ENCODE measurements around the gene PSMA7. TPM values are rescaled to one million over a fixed set of nuclear protein-coding genes. Genes with fewer than 3 reads are reported as not detected.
"Not testable (repeated sequence)": the region's sequence is repeated elsewhere in the genome, so short reads cannot be mapped to it uniquely, and the experiment has no call there.

PSMA7 gene
- total RNA-seq, 1 experiment from 2014 or later = 774 TPM

DNA sequence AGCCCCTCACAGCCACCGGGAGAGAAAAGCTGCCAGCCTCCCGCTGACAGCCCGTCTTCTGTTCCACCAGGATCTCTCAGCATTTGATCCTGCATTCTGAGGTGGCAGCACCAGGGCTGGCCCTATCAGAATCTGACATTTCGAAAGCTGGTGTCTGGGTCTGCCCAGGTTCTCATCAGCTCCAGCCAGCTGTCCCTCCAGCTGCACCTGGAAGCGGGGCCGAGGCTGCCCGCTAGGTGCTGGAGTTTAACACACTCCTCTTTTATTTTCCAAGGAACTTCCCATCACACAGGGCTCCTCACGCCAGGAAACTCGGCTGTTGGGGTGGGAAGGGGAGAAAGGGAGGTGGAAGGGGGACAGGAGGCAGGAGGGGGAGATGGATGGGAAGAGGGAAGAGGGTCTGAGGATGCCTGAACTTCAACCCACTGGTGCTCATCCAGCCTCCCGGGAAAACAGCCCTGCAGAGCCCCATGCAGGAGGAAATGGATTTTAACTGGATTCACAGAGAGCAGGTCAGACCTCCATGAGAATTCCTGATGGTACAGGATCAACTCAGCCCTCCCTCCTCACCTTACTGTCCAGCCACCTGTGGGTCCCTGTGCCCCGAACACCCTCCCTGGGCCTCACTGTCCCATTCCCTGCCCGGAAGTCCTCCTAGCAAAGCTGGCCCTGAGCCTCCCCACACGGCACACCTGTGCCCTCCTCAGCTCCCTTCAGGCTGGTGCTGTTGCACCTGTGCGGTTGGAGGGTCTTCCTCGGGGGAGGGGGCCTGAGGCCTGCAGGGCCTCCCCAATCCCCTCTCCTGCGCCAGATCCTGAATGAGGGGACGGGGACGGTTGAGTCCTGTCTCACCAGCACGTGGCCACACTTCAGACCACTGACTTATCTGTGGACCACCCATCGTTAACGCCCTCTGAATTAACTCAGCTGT, 24.8 kb downstream of the PSMA7 start:
- Histone ChIP-seq H3K36me3 (no peaks in the 10 kb centered on the region), H3K4me3 (no peak overlapping the region), H3K4me1 (peaks cover 1% of the 10 kb centered on the region; the same call in 1 of the 2 replicates), H3K27ac (no peak overlapping the region), H3K9me3 (replicated peaks) (0 out of 2 replicates have a peak, but pooled peaks cover 2% of the 10 kb centered on the region), H3K27me3 (no peaks in the 10 kb centered on the region; the same call in 1 of the 2 replicates)
- no peak for DNase-seq

DNA sequence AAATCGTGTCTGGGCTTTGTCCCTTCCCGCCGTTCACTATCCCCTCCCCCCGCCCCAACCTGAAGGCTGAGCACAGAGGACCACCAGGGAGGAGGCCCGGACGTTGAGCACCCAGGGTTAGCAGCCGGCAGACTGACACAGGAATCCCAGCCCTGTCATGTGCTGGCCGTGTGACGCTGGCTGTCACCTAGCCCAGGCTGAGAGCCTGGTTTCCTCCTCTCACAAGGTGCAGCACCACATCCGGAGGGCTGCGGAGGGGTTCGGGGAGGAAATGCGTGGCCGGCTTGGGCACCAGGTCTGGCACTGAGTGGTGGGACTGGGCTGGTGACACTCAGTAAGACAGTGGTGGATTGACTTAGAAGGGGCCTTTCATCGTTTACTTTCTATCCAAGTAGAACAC, 25.5 kb downstream of the PSMA7 start:
- peaks cover 2% of the 10 kb centered on the region; the same call in 1 of the 2 replicates for H3K9me3 ChIP-seq (replicated peaks)
- no peak overlapping the region for H3K4me3 ChIP-seq
- no peak for DNase-seq
- H3K27me3 ChIP-seq = no peaks in the 10 kb centered on the region; the same call in 1 of the 2 replicates
- H3K27ac ChIP-seq = no peak overlapping the region
- no peaks in the 10 kb centered on the region for H3K36me3 ChIP-seq
- no peaks in the 10 kb centered on the region for H3K4me1 ChIP-seq

DNA sequence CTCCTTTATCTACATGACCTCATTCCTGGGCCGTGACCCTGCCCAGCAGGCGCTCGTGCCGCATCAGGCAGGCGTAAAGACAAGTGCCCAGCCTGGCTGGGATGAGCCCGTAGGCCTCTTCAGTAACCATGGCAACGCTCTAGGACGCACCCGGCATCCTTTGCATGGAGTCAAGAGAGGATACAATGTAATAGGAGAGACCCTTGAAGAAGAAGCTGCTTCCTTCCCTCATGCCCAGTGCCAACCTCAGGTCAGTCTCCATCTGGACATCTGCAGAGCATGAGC, 25.9 kb downstream of the PSMA7 start:
- H3K4me1 ChIP-seq = no peaks in the 10 kb centered on the region
- no peak overlapping the region for H3K27ac ChIP-seq
- H3K4me3 ChIP-seq = no peak overlapping the region
- H3K36me3 ChIP-seq = no peaks in the 10 kb centered on the region
- H3K27me3 ChIP-seq = no peaks in the 10 kb centered on the region; the same call in 1 of the 2 replicates
- no peak for DNase-seq
- H3K9me3 ChIP-seq (replicated peaks) = peaks cover 5% of the 10 kb centered on the region; the same call in 1 of the 2 replicates

DNA sequence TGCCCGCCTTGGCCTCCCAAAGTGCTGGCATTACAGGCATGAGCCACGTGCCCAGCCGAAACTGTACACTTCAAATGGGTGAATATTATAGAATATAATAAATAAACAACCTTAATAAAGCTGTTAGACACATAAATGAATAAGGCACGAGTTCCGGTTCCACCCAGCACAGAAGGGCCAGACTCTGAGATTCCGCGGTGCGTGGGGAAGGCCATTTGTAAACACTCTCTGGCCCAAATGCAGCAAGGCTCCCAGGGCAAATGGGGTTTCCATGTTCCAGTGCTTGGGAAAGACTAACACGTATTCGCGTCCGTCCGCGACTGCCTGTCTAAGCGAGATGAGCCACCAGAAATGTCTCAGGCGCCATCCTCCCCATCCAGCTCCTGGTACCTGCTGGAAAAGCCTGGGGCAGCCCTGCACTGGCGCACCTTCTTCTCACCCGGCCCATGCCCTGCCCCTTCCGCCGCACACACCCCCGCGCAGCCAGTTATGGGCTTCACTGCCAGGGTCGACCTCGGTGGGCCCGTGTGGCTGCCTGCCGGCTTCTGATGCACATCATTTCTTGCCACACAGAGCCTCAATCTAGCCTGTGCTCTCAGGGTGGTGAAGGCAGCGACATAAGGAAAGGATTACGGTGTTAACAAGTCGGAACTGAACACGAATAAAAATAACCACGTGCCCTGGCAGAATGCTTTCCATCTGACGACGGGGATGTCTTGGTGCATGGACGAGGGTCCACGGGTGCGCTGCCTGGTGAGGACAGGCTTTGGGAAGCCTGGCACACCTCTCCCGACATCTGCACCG, 26.4 kb downstream of the PSMA7 start:
- H3K27me3 ChIP-seq = no peaks in the 10 kb centered on the region; the same call in 1 of the 2 replicates
- no peak for DNase-seq
- H3K9me3 ChIP-seq (replicated peaks) = peaks cover 7% of the 10 kb centered on the region; the same call in 1 of the 2 replicates

DNA sequence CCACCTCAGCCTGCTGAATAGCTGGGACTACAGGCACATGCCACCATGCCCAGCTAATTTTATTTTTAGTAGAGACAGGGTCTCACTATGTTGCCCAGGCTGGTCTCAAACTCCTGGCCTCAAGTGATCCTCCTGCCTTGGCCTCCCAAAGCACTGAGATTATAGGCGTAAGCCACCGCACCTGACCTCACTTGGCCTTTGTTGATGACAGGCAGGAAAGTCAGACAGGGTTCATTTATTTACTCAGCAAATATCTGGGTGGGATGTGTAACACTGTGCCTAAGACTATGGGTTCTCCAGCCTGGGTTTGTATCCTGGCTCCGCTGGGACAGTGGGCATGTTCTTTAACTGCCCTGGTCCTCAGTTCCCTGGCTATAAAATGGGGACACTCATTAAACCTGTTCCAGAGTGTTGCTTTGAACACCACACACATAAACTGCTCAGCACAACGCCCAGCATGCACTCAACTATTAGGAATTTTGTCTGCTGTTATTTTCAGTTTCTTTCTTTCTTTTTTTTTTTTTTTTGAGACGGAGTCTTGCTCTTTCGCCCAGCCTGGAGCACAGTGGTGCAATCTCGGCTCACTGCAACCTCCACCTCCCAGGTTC, 27.3 kb downstream of the PSMA7 start:
- peaks cover 12% of the 10 kb centered on the region for H3K9me3 ChIP-seq (replicated peaks)
- not testable (repeated sequence) for H3K4me1 ChIP-seq, DNase-seq, H3K36me3 ChIP-seq, H3K27me3 ChIP-seq, H3K27ac ChIP-seq, H3K4me3 ChIP-seq

More for the DNA sequence above, 26.4 kb downstream of the PSMA7 start:
- H3K27ac ChIP-seq = no peak overlapping the region
- H3K4me3 ChIP-seq = no peak overlapping the region
- H3K4me1 ChIP-seq = no peaks in the 10 kb centered on the region
- H3K36me3 ChIP-seq = no peaks in the 10 kb centered on the region

DNA sequence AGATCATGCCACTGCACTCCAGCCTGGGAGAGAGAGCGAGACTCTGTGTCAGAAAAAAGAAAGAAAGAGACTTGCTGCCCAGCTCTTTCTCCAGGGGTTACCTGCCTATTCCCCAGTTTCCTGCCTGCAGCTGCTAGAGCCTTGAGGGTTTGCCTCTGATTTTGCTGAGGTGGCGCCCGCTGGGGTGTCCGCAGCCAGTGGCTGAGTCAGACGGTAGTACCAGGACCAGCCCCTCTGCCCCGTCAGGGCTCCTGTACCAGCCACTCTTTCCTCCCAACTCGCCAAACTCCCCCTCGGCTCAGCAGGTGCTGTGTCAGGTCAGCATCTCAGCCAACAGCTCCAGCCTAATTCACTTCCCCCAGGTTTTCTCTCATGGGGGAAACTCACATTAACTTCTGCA, 28.3 kb downstream of the PSMA7 start:
- no peaks in the 10 kb centered on the region; the same call in 1 of the 2 replicates for H3K27me3 ChIP-seq
- no peak overlapping the region for H3K27ac ChIP-seq
- no peak overlapping the region for H3K4me3 ChIP-seq
- H3K36me3 ChIP-seq = no peaks in the 10 kb centered on the region
- H3K4me1 ChIP-seq = no peaks in the 10 kb centered on the region
- H3K9me3 ChIP-seq (replicated peaks) = peaks cover 18% of the 10 kb centered on the region
- no peak for DNase-seq

DNA sequence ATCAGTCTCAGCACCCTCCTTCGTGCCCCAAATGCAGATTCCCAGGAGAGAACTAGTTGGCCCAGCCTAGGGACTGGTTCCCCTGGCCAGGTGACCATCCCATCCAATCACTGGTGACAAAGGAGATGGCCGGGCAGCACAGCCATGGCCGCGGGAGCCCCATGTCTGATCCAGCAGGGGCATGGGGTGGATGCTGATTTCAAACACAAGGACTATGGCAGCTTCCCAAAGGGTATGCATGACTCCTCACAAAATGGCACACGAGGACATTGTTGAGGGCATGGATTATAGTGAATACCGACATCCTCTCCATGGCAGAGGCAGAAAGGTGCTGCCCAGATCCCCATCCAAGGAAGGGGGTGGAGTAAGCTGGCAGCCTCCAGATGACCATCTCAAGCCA, 30.8 kb downstream of the PSMA7 start:
- Histone ChIP-seq H3K27ac (no peak overlapping the region), H3K9me3 (replicated peaks) (peaks cover 34% of the 10 kb centered on the region), H3K4me3 (no peak overlapping the region), H3K36me3 (no peaks in the 10 kb centered on the region), H3K4me1 (no peaks in the 10 kb centered on the region), H3K27me3 (no peaks in the 10 kb centered on the region)
- no peak for DNase-seq

DNA sequence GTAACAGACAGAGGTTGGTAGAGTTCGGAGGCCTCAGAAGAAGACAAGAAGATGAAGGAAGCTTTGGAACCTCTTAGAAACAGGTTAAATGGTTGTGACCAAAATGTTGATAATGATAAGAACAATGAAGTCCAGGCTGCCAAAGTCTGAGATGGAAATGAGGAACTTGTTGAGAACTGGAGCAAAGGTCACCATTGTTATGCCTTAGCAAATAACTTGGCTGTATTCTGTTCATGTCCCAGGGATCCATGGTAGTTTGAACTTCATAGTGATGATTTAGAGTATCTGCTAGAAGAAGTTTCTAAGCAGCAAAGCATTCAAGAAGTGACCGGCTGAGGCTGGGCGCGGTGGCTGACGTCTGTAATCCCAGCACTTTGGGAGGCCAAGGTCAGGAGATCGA, 32.0 kb downstream of the PSMA7 start:
- Histone ChIP-seq H3K9me3 (replicated peaks) (peaks cover 35% of the 10 kb centered on the region), H3K27ac (no peak overlapping the region), H3K4me3 (no peak overlapping the region), H3K4me1 (no peaks in the 10 kb centered on the region), H3K36me3 (no peaks in the 10 kb centered on the region), H3K27me3 (no peaks in the 10 kb centered on the region)
- DNase-seq = no peak

DNA sequence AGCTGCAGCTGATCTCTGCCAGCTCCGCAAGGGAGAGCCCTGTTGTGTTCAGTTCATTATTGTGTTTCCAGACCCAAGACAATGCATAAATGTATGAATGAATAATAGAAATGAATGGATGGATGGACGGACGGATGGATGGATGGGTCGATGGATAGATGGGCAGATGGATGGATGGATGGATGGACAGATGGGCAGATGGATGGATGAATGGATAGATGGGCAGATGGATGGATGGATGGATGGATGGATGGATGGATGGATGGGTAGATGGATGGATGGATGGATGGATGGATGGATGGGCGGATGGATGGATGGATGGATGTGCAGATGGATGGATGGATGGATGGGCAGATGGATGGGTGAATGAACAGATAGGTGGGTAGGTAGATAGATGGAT, 37.6 kb downstream of the PSMA7 start:
- DNase-seq = no peak
- Histone ChIP-seq H3K36me3 (no peaks in the 10 kb centered on the region), H3K9me3 (replicated peaks) (peaks cover 28% of the 10 kb centered on the region)

DNA sequence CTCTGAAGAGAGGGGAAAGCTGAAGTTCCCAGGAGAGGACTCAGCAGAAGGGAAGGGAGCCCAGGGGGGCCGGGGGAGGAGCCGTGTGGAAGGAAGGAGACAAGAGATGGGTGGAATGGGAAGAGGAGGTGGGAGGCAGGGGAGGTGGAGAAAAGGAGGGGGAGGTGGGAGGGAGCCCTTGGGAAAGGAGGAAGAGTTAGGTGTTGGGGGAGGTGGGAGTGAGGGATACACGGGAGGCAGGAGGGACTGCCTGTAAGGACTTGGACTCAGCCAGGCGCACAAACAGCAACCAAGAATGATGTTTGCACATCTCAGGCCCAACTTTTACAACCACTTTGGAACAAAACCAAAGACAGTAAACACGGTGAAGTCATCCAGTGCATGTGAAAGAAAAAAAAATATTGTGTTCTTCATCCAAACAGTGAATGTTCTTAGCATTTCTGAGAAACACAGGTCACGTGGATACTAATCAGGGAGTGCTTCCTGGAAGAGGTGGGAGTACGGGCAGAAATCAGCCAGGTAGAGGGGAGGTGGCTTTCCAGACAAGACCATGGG, 38.3 kb downstream of the PSMA7 start:
- DNase-seq = no peak
- Histone ChIP-seq H3K36me3 (no peaks in the 10 kb centered on the region), H3K4me3 (no peak overlapping the region), H3K9me3 (replicated peaks) (peaks cover 24% of the 10 kb centered on the region), H3K27me3 (no peaks in the 10 kb centered on the region), H3K4me1 (no peaks in the 10 kb centered on the region), H3K27ac (no peak overlapping the region)

More for the DNA sequence above, 37.6 kb downstream of the PSMA7 start:
- Histone ChIP-seq H3K27ac (no peak overlapping the region), H3K4me1 (no peaks in the 10 kb centered on the region), H3K4me3 (no peak overlapping the region), H3K27me3 (no peaks in the 10 kb centered on the region)

DNA sequence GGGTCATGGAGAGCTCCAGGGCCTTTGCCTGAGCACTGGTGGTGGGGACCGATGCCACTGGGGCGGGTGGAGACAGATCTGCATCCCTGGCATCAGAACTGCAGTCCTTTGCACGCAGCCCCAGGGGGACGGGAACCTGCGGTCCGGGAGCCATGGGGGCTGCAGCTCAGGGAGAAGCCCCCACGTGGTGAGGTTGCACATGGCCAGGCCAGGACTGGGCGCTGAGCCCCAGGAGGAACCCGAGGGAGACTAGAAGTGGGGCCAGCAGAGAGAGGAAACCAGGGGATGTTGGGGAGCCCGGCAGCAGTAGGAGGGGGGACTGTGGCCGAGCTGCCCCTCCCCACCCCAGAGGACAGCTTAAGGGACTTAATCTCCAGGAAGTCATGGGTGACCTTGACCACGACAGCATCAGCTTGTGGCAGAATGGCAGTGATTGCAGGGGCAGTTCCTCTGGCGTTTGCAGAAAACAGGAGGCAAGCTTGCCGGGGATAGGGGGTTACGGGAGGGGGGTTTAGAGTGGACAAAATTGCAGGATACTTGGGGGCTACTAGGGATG, 38.9 kb downstream of the PSMA7 start:
- Histone ChIP-seq H3K27me3 (no peaks in the 10 kb centered on the region), H3K9me3 (replicated peaks) (peaks cover 21% of the 10 kb centered on the region), H3K36me3 (no peaks in the 10 kb centered on the region), H3K4me1 (no peaks in the 10 kb centered on the region), H3K4me3 (no peak overlapping the region), H3K27ac (no peak overlapping the region)
- no peak for DNase-seq

DNA sequence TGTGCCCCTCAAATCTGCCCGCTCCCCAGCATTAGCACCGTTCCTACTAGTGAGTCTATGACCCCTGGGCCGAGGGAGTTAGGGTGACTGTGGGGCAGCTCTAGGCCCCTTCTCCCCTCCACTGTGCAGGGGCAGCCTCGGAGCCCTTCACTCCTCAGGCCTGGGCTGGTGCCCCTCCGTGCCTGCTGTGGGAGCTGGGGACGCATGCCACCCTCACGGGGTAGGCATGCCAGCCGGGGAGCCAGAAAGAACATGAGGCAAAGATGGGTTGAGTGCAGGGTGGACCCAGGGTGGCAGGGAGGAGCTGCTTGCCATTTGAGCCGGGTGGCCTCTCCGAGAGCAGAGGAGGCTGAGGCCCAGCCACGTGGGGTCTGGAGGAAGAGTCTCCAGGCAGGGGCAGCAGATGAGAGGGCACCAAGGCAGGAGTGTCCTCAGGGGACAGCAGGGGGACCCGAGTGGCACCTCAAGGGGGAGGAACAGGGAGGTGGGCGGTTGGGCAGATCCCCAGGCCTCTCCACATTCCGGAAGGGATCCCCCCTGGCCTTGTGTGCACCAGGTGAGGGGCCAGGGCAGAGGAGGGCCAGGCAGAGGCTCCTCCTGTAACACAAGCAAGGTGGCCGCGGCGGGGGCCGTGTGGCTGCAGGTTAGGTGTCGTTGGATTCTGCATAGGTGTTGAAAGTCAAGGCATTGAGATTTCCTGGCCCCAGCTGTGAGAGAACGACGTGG, 39.5 kb downstream of the PSMA7 start:
- Histone ChIP-seq H3K9me3 (replicated peaks) (peaks cover 15% of the 10 kb centered on the region; the same call in 1 of the 2 replicates), H3K36me3 (no peaks in the 10 kb centered on the region), H3K4me1 (no peaks in the 10 kb centered on the region), H3K4me3 (no peak overlapping the region), H3K27ac (no peak overlapping the region), H3K27me3 (no peaks in the 10 kb centered on the region)
- no peak for DNase-seq

DNA sequence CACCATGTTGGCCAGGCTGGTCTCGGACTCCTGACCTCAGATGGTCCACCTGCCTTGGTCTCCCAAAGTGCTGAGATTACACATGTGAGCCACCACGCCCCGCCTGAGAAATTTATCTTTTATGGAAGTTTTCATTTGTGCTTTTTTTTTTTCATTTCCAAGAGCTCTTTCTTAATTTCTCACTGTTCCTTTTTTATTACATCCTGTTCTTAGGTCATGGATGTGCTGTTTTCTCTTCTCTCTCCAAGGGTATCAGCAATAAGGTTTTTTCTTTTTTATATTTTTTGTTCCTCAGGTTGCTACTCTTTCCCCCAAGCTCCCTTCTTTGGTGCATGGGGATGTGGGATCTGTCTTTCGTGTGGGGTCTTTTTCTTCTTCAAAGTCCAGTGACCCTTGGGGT, 42.1 kb downstream of the PSMA7 start:
- no peak for DNase-seq
- Histone ChIP-seq H3K27me3 (no peaks in the 10 kb centered on the region), H3K9me3 (replicated peaks) (peaks cover 7% of the 10 kb centered on the region; the same call in 1 of the 2 replicates), H3K4me1 (no peaks in the 10 kb centered on the region), H3K36me3 (no peaks in the 10 kb centered on the region), H3K4me3 (no peak overlapping the region), H3K27ac (no peak overlapping the region)

Measured in SJCRH30 (cell line).